ENCODE results near the gene DACT1.
"Not testable (repeated sequence)": the region's sequence is repeated elsewhere in the genome, so short reads cannot be mapped to it uniquely, and the experiment has no call there.

DACT1 gene

GRCh38 chr14:58637391-58638230 lies at the start of gene DACT1:
DACT1 (plus strand) TSS chr14:58637962; CDS start chr14:58638203, 241 bp downstream.
- DNase-seq: peak; percentile 41

DNA sequence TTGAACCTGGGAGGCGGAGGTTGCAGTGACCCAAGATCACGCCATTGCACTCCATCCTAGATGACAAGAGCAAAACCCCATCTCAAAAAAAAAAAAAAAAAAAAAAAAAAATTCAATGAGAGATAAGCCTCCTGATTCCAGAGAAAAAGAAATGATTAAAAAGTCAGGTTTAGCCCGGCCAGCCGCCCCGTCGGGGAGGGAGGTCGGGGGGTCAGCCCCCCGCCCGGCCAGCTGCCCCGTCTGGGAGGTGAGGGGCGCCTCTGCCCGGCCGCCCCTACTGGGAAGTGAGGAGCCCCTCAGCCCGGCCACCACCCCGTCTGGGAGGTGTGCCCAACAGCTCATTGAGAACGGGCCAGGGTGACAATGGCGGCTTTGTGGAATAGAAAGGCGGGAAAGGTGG lies 49.4 kb upstream of the DACT1 start:
- not testable (repeated sequence) for DNase-seq

DNA sequence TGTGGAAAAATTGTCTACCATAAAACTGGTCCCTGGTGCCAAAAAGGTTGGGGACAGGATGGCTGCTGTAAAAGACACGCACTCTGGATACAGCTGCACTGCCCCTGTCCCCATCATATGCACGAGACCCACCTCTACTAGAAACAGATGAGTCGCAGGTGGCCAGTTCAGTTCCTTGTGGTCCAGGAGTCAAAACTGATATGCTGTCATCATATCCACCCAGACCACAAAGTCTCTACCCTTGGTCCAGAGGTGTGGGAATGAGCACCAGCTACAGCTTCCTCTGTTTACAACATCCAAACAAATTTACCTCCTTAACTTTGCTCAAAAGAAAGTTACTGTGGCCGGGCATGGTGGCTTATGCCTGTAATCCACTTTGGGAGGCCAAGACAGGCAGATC lies 43.8 kb upstream of the DACT1 start:
- no peak for DNase-seq

GRCh38 chr14:58597041-58597440 lies 40.7 kb upstream of the DACT1 start:
- no peak for DNase-seq

GRCh38 chr14:58598028-58598803 lies 39.5 kb upstream of the DACT1 start:
- no peak for DNase-seq

GRCh38 chr14:58598804-58599525 lies 38.8 kb upstream of the DACT1 start:
- no peak for DNase-seq

GRCh38 chr14:58599707-58600106 lies 38.1 kb upstream of the DACT1 start:
- no peak for DNase-seq

DNA sequence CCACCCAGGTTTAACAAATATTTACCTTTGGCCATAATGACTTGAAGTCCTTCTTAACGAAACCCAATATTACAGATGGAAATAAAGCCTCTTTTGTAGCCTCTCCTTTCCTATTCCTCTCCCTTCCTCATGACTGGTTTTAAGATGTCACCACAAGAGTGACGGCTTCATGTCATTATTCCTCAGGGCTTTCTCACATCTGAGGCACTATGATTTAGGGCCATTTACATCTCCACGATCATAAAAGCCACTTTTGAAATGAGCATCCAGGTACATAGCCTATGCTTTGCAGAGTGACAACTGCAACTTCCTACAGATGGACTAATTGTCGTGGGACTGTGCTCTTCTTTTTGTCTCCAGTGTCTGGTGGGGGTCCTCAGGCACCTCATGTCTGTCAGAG lies 32.3 kb upstream of the DACT1 start:
- DNase-seq: no peak

DNA sequence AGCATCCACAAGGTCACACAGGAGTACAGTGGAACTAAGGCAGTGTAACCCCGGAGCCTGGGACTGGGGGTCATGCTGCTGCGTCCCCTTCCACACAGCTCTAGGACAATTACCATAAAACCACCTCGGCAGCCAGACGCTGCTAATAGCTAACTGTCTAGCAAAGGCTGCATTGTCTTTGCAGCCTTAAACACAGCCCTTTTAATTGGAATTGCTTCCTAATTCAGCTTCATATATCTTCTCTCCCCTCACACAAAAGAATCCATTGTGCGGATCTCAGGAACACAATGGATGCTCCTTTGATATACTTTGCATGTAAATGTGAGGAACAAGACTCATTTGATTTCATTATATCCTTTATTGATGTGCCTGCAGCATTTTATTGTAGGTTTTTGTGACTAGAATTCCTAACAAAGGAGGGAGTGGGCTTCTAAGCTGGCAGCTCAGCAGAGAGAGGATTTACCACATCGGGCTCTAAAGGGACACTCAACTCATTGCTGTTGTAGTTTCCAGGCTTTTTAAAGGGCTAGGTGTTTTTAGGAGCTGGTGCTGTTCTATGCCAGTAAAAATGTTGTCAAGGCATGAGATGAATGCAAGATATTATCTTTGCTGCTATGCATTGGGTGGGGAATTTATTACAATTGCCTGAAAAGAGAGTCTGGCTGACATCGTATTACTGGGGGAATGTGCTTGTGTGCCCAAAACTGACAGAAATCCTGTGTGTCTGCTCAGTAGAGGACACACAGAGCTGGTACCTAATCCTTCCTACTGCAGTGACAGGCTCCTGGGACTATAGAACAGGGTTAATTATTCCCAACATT lies 30.4 kb upstream of the DACT1 start:
- no peak for DNase-seq

GRCh38 chr14:58607952-58608317 lies 29.8 kb upstream of the DACT1 start:
- DNase-seq: no peak

- DNase-seq: no peak
Observed at GRCh38 chr14:58617619-58618018, 20.1 kb upstream of the DACT1 start.

DNA sequence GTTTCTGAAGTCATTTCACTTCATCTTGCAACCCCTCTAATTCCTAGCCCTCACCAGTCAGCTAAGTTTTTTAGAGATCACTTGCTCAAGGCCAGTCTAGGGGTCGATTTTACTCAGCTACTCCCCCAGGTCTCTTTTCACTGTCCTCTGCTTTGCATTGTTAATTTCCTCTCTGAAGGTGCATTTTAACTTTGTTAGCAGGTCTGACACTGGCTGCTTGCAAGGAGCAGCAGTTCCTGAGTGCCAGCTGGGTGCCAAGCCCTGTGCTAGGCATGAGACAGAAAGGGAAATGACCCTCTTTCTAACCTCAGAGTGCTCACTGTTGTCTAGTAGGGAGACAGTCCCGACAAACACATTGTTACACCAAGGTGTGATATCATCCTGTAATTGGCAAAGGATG lies 17.8 kb upstream of the DACT1 start:
- no peak for DNase-seq

DNA sequence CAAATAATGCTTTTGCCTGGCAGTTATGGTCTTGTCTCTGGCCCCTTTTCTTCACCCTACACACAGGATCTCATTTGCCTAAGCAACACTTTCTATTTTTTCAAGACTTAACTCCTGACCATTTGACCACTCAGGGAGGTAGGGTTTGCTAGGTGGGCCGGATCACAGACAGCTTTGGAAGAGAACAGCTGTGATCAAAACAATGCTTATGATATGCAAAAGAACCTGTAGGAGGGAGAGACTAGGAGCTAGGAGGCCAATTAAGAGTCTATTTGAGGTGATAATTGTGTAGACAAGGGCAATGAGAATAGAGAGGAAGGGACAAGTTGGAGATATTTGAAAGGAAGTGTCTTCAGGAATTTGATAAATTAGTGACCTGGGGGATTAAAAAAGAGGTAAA lies 12.3 kb upstream of the DACT1 start:
- DNase-seq: no peak

GRCh38 chr14:58626431-58626831 lies 11.3 kb upstream of the DACT1 start:
- no peak for DNase-seq

DNA sequence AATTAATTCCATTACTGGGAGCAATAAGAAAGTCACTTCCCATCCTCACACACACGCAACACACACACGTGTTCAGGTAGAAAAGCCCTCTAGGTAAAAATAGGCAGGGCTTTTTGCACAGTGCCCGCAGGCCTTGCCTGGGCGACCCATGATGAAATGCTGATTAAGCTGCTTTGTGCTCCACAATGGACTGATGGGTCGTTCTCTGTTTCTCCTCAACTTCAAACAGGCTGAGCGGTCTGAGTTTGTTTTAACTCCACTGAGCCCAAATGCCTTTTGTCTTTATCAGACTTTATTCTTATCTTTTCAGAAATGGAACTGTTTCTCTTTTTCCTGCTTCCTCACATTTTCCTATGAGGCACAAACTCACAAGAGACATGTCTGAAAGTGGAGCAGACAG lies 9.4 kb upstream of the DACT1 start:
- no peak for DNase-seq

DNA sequence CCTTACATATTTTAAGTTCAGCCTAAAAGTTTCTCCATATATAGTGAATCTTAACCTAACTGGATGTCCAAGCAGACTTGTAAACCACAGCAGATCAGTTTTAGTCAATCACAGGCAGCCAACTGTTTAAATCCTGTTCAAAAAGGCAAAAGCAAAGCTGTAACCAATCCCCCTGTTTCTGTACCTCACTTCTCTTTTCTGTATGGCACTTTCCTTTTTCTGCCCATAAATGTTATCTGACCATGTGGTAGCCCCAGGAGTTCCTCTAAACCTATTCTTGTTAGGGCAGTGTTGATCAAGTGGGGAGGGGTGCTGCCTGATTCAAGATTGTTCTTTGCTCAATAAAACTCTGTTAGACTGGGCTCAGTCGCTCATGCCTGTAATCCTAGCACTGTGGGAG lies 8.5 kb upstream of the DACT1 start:
- DNase-seq: no peak

DNA sequence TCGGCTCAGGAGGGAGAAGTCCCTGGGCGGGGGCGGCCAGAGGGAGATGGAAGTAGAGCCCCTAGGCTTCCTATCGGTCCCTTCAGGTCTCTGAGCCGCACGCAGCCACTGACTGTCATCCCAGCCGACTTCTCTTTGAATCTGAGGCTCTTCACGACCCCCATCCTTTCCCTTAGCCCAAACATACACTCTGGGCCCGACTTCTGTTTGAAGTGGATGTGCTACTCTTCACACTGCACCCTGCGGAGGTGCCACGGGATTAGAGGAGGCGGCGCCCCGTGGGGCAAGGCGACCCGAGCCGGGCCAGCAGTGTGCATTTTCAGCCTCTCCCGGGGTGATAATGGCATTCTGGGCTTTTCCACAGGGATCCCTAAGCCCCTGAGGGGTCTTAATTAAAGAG lies 6.0 kb upstream of the DACT1 start:
- DNase-seq: no peak

DNA sequence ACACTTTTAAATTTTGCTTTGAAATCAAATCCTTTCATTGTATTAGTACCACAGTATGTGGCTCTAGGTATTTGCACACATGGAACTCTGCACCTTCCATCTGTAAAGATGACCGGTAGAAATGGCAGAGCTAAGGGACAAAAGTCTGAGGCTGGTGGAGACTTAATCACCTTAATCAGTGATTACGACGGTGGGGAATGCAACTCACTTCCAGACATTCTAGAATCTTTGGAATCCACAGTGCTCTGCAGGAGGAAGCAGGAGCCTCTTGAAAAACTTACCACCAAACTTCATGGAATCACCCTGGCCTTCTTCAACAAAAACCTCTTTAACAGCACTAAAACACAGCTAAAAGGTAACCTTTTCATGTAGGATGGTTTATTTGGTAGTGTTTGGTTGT lies 3.9 kb upstream of the DACT1 start:
- no peak for DNase-seq

GRCh38 chr14:58634406-58635090 lies 3.2 kb upstream of the DACT1 start:
- no peak for DNase-seq

DNA sequence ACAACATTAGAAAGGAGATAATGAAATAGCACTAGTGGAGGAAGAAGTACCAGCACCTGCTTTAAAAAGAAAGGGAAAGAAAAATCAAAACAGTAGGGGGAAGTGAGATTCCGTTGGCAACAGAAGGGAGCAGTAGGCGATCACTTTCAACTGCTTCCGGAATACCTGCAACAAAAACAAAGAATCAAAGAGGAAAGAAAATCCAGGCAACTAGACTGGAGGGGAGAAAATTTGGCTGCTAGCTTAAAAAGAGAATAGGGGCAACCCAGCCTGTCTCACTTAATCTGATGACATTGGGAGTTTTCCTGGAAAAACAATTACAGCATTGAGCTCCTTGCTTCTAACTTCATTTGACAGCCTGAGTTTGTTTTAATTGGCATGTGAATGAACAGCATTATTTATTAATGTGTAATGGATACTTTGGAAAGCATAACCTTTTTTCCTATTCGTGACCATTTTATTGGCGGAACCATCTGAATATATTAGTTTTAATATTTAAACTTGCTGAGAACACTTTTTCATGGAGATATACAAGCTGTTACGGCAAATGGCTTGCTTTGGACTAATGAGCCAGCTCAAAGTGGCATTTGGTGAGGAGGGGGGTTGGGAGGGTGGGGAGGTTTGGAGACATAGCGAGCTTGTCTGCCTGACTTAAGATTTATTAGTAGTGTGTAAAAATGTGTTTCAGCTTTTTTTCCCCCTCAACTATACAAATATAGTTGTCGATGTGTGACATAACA lies 2.5 kb upstream of the DACT1 start:
- DNase-seq: peak; percentile 24

DNA sequence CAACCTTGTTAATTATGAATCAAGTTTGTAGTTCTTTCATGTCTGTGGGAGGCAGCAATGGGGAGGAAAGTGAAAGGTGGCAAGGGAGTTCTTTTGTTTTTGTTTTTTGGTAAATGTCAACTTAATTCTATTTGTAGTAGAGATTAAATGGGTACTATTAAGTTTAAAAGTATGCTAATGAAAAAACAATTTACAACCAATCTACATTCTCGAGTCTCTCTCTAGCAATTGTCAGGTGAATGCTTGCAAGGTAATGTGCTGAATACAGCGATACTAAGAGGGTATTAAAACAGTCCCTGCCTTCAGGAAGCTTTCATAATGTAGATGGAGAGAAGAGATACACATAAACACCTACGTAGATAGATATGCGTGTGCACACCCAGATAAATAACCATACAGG lies 1.6 kb upstream of the DACT1 start:
- no peak for DNase-seq

DNA sequence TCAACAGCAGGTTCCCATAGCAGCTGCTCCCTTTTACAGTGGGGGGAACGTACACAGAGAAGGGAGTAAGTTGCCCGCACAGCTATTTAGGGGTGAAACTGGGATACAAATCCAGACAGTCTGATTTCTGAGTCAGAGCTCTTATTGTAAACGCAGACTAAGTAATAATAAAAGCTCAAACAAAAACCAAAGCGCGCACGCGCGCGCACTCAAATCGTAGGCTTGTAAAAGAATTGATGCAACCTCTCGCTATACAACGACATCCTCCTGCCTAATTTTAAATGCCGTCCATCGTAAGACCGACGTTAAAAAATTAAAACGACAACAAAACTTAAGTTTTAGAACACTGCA lies 747 bp upstream of the DACT1 start:
- DNase-seq: no peak

Data from NCI-H2171 (cell line).